SW480 (cell line): ENCODE measurements around the gene SEC24C.
A peak's percentile ranks its signal among the peaks of the same experiment; 100 is the strongest.
"Not testable (repeated sequence)": the region's sequence is repeated elsewhere in the genome, so short reads cannot be mapped to it uniquely, and the experiment has no call there.

Experiments used
- DNase-seq: peaks from one replicate; pipeline ENCODE4 v3.0.0-alpha.2; 2016; ENCODE audit warnings: low spot score

The SEC24C gene

GRCh38 chr10:73732426-73732825 lies 11.7 kb upstream of the SEC24C start:
- no peak for DNase-seq

GRCh38 chr10:73732931-73733623 lies 11.1 kb upstream of the SEC24C start:
- DNase-seq: no peak

- no peak for DNase-seq
Measured at GRCh38 chr10:73734028-73734720, 10.0 kb upstream of the SEC24C start.

GRCh38 chr10:73734796-73735305 lies 9.3 kb upstream of the SEC24C start:
- no peak for DNase-seq

- DNase-seq: not testable (repeated sequence)
Measured at GRCh38 chr10:73740501-73741254, 3.5 kb upstream of the SEC24C start.

GRCh38 chr10:73742454-73742734 lies 1.8 kb upstream of the SEC24C start:
- DNase-seq: no peak

- no peak for DNase-seq
Measured at GRCh38 chr10:73743327-73743904, 756 bp upstream of the SEC24C start.

- DNase-seq: peak; percentile 30
Measured at GRCh38 chr10:73744664-73744975, 448 bp downstream of the SEC24C start.

- no peak for DNase-seq
Measured at GRCh38 chr10:73746721-73747120, 2.5 kb downstream of the SEC24C start.

- no peak for DNase-seq
Measured at GRCh38 chr10:73750819-73751218, 6.6 kb downstream of the SEC24C start.

- DNase-seq: no peak
Measured at GRCh38 chr10:73756183-73756582, 12.0 kb downstream of the SEC24C start.

GRCh38 chr10:73758704-73759511 lies 14.7 kb downstream of the SEC24C start:
- DNase-seq: no peak

GRCh38 chr10:73759512-73760115 lies 15.4 kb downstream of the SEC24C start:
- DNase-seq: peak; percentile 93

GRCh38 chr10:73761781-73762180 lies 17.6 kb downstream of the SEC24C start:
- no peak for DNase-seq

GRCh38 chr10:73762915-73763314 lies 18.7 kb downstream of the SEC24C start:
- no peak for DNase-seq

- no peak for DNase-seq
Measured at GRCh38 chr10:73763343-73763742, 19.2 kb downstream of the SEC24C start.

- no peak for DNase-seq
Measured at GRCh38 chr10:73765066-73765465, 20.9 kb downstream of the SEC24C start.

GRCh38 chr10:73768881-73769280 lies 24.7 kb downstream of the SEC24C start:
- DNase-seq: no peak

- no peak for DNase-seq
Measured at GRCh38 chr10:73769396-73769795, 25.2 kb downstream of the SEC24C start.

GRCh38 chr10:73771722-73772280 lies 27.6 kb downstream of the SEC24C start:
- DNase-seq: no peak
